ENCODE data around the gene TIMD4. TPM values are rescaled to one million over a fixed set of nuclear protein-coding genes. Genes with fewer than 3 reads are reported as not detected.
"Not testable (repeated sequence)": the region's sequence is repeated elsewhere in the genome, so short reads cannot be mapped to it uniquely, and the experiment has no call there.

TIMD4 gene
- total RNA-seq, 4 donors from 2014 or later: 1.0 TPM; not detected in 3

GRCh38 chr5:156936972-156937371 lies 26.1 kb downstream of the TIMD4 start:
- Histone ChIP-seq H3K4me1 (no peaks in the 10 kb centered on the region), H3K36me3 (no peaks in the 10 kb centered on the region), H3K27me3 (no peaks in the 10 kb centered on the region), H3K27ac (no peak overlapping the region), H3K4me3 (no peak overlapping the region), H3K9me3 (no peaks in the 10 kb centered on the region)
- TF ChIP-seq CTCF (IDR thresholded peaks at IDR 0.05): no peak
- no peak for DNase-seq
- intact Hi-C loops (cut with DNase I; ENCODE audit: low total_unique reads): no loop called here

- DNase-seq: no peak
- no peaks in the 10 kb centered on the region for H3K27me3 ChIP-seq
- no peak overlapping the region for H3K27ac ChIP-seq
- H3K4me3 ChIP-seq: no peak overlapping the region
- no peaks in the 10 kb centered on the region for H3K36me3 ChIP-seq
- no peaks in the 10 kb centered on the region for H3K4me1 ChIP-seq
- no peaks in the 10 kb centered on the region for H3K9me3 ChIP-seq
- TF ChIP-seq CTCF (IDR thresholded peaks at IDR 0.05): no peak
- TF ChIP-seq POLR2A (IDR thresholded peaks at IDR 0.05): no peak
- intact Hi-C loops (cut with DNase I; ENCODE audit: low total_unique reads): no loop called here
These were observed 28.4 kb downstream of the TIMD4 start for GRCh38 chr5:156934450-156935211.

- H3K9me3 ChIP-seq: no peaks in the 10 kb centered on the region
- TF ChIP-seq POLR2A (IDR thresholded peaks at IDR 0.05): no peak
- no peak for TF ChIP-seq CTCF (IDR thresholded peaks at IDR 0.05)
- no peaks in the 10 kb centered on the region for H3K27me3 ChIP-seq
- no peak overlapping the region for H3K27ac ChIP-seq
- no peak for DNase-seq
- H3K36me3 ChIP-seq: no peaks in the 10 kb centered on the region
- no peak overlapping the region for H3K4me3 ChIP-seq
- intact Hi-C loops (cut with DNase I; ENCODE audit: low total_unique reads): no loop called here
- no peaks in the 10 kb centered on the region for H3K4me1 ChIP-seq
These were observed 33.6 kb downstream of the TIMD4 start for GRCh38 chr5:156929366-156929948.

- intact Hi-C loops (cut with DNase I; ENCODE audit: low total_unique reads): no loop called here
- no peak for DNase-seq
- TF ChIP-seq POLR2A (IDR thresholded peaks at IDR 0.05): no peak
- TF ChIP-seq CTCF (IDR thresholded peaks at IDR 0.05): no peak
- Histone ChIP-seq H3K4me1 (no peaks in the 10 kb centered on the region), H3K4me3 (no peak overlapping the region), H3K9me3 (no peaks in the 10 kb centered on the region), H3K27me3 (no peaks in the 10 kb centered on the region), H3K27ac (no peak overlapping the region), H3K36me3 (no peaks in the 10 kb centered on the region)
These were observed 35.5 kb downstream of the TIMD4 start for GRCh38 chr5:156927545-156927944.

- H3K27me3 ChIP-seq; H3K27ac ChIP-seq; H3K4me3 ChIP-seq; H3K9me3 ChIP-seq; H3K4me1 ChIP-seq; H3K36me3 ChIP-seq; DNase-seq; intact Hi-C loops (cut with DNase I; ENCODE audit: low total_unique reads): not testable (repeated sequence)
These were observed 37.3 kb downstream of the TIMD4 start for GRCh38 chr5:156925767-156926166.
